K562 (cell line): ENCODE measurements around the gene CEMP1. TPM values are rescaled to one million over a fixed set of nuclear protein-coding genes. Genes with fewer than 3 reads are reported as not detected.

ENCODE experiments used
- ARID3A ChIP-seq: IDR thresholded peaks from 2 replicates; pipeline ENCODE4 v1.6.1; 2012; ENCODE audit warnings: low read depth, low read length, improper control_type of control experiment, borderline replicate concordance
- IRF2 ChIP-seq: sonication (generic); formaldehyde crosslinking; IDR thresholded peaks from 2 replicates; pipeline ENCODE4 v1.8.1; 2022; ENCODE audit warnings: mild to moderate bottlenecking, missing genetic modification reagents
- NCOA4 ChIP-seq: fragments of 450-650 bp; IDR thresholded peaks from 2 replicates; pipeline ENCODE4 v1.6.1; 2018; ENCODE audit warnings: mild to moderate bottlenecking; ENCODE audit not compliant: partially characterized antibody
- NFIX ChIP-seq: fragments of 250-450 bp; sonication (Bioruptor Pico); IDR thresholded peaks from 2 replicates; pipeline ENCODE4 v1.4.0; 2020; ENCODE audit warnings: low read depth, mild to moderate bottlenecking, moderate library complexity
- POU5F1 ChIP-seq: fragments of 150-350 bp; IDR thresholded peaks from 2 replicates; pipeline ENCODE4 v1.6.1; 2014; ENCODE audit warnings: borderline replicate concordance, low read length, low read depth, mild to moderate bottlenecking; ENCODE audit not compliant: partially characterized antibody
- TSHZ1 ChIP-seq: fragments of 250-450 bp; sonication (Bioruptor Pico); IDR thresholded peaks from 2 replicates; pipeline ENCODE4 v1.4.0; 2020; ENCODE audit warnings: mild to moderate bottlenecking, moderate library complexity
- ZBTB12 ChIP-seq: fragments of 250-450 bp; sonication (Bioruptor Pico); IDR thresholded peaks from 2 replicates; pipeline ENCODE4 v1.4.0; 2020
- ZFP91 ChIP-seq: sonication (generic); formaldehyde crosslinking; IDR thresholded peaks from 2 replicates; pipeline ENCODE4 v1.8.0; 2022; ENCODE audit warnings: mild to moderate bottlenecking, missing genetic modification reagents
- polyA plus RNA-seq, 8 experiments: library from polyadenylated mRNA; depleted of rRNA in 4 of 8; stranded (reverse) in 5 of 8; unstranded in 3 of 8; fragments of >200 nt; fragmentation: Nextera tagmentation in 2 of 8; fragmentation: Illumina TruSeq in 1 of 8; extraction: Ambion mirVana in 2 of 8; extraction: Trizol in 1 of 8; gene quantifications; 2 replicates each; pipeline versions ENCODE4 v1.2.1 to v1.2.3, GENCODE V29; 2011 to 2014; ENCODE audit warnings: inconsistent platforms in 1 of 8, missing spikeins in 1 of 8
- total RNA-seq, 7 experiments: library from RNA; depleted of rRNA in 6 of 7; stranded (reverse); fragments of >200 nt in 6 of 7; fragmentation: Illumina TruSeq in 2 of 7; extraction: Trizol in 2 of 7; gene quantifications; 2 replicates each; pipeline versions ENCODE4 v1.2.1 to v1.2.3, GENCODE V29; 2011 to 2021; ENCODE audit warnings: low replicate concordance in 1 of 7
- TF ChIP-seq, protein P1 (sequence below): sonication (generic); formaldehyde crosslinking; IDR thresholded peaks from 2 replicates; pipeline ENCODE4 v1.8.0; 2022; ENCODE audit warnings: missing genetic modification reagents, mild to moderate bottlenecking, moderate library complexity, borderline replicate concordance
- TF ChIP-seq, protein P2 (sequence below): fragments of 200-800 bp; sonication (Bioruptor generic); IDR thresholded peaks from 2 replicates; pipeline ENCODE4 v1.6.1; 2017; ENCODE audit warnings: missing genetic modification characterization, missing compliant biosample characterization
- TF ChIP-seq, protein P3 (sequence below): fragments of 450-650 bp; IDR thresholded peaks from 2 replicates; pipeline ENCODE4 v1.6.1; 2016; ENCODE audit warnings: mild to moderate bottlenecking

Gene CEMP1
- total and polyA plus RNA-seq, 9 of the 15 experiments (the other 6 are each of a cell fraction or from before 2014, with no cell fraction given) = 0.05 to 0.45 TPM; not detected in 7

DNA sequence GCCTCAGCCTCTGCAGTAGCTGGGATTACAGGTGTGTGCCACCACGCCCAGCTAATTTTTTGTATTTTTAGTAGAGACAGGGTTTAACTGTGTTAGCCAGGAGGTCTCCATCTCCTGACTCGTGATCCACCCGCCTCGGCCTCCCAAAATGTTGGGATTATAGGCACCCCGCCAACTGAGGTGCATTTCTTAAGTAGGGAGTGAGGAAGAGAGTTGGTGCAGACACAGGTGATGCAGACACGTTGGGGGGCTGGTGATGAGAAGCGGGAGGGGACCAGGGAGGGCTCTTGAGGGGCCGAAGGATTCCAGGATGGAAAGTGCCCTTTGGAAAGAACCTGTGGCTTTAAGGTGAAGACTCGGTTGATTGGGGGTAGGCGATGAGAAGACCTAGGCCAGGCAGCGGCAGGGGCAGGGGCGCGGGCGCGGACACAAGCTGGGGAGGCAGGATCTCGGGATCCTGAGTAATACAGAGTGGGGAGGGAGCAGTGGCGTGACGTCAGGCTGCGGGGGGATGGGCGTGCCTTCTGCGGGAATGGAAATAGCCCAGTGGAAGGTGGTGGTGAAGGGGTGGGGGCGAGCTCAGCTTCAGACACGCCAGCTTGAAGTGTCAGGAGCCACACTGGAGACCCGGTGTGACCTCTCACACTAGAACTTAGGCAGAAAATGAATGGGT, 19.9 kb downstream of the CEMP1 start (continued):
- TF ChIP-seq POU5F1 (no peak), NCOA4 (no peak), IRF2 (CRISPR knock-in tag) (no peak), ZFP91 (CRISPR knock-in tag) (no peak), ZBTB12 (peak; percentile 52; the same call in 1 of the 2 replicates), TSHZ1 (CRISPR knock-in tag) (no peak), NFIX (CRISPR knock-in tag) (no peak), ARID3A (no peak)
- TF ChIP-seq, protein P1, sequence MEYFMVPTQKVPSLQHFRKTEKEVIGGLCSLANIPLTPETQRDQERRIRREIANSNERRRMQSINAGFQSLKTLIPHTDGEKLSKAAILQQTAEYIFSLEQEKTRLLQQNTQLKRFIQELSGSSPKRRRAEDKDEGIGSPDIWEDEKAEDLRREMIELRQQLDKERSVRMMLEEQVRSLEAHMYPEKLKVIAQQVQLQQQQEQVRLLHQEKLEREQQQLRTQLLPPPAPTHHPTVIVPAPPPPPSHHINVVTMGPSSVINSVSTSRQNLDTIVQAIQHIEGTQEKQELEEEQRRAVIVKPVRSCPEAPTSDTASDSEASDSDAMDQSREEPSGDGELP (CRISPR knock-in tag) = peak; percentile 48; the same call in 1 of the 2 replicates
- TF ChIP-seq, protein P2, sequence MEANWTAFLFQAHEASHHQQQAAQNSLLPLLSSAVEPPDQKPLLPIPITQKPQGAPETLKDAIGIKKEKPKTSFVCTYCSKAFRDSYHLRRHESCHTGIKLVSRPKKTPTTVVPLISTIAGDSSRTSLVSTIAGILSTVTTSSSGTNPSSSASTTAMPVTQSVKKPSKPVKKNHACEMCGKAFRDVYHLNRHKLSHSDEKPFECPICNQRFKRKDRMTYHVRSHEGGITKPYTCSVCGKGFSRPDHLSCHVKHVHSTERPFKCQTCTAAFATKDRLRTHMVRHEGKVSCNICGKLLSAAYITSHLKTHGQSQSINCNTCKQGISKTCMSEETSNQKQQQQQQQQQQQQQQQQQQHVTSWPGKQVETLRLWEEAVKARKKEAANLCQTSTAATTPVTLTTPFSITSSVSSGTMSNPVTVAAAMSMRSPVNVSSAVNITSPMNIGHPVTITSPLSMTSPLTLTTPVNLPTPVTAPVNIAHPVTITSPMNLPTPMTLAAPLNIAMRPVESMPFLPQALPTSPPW = peak; percentile 89
- TF ChIP-seq, protein P3, sequence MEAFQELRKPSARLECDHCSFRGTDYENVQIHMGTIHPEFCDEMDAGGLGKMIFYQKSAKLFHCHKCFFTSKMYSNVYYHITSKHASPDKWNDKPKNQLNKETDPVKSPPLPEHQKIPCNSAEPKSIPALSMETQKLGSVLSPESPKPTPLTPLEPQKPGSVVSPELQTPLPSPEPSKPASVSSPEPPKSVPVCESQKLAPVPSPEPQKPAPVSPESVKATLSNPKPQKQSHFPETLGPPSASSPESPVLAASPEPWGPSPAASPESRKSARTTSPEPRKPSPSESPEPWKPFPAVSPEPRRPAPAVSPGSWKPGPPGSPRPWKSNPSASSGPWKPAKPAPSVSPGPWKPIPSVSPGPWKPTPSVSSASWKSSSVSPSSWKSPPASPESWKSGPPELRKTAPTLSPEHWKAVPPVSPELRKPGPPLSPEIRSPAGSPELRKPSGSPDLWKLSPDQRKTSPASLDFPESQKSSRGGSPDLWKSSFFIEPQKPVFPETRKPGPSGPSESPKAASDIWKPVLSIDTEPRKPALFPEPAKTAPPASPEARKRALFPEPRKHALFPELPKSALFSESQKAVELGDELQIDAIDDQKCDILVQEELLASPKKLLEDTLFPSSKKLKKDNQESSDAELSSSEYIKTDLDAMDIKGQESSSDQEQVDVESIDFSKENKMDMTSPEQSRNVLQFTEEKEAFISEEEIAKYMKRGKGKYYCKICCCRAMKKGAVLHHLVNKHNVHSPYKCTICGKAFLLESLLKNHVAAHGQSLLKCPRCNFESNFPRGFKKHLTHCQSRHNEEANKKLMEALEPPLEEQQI = no peak
